ENCODE results near the gene BANP.
A peak's percentile ranks its signal among the peaks of the same experiment; 100 is the strongest.

DNA sequence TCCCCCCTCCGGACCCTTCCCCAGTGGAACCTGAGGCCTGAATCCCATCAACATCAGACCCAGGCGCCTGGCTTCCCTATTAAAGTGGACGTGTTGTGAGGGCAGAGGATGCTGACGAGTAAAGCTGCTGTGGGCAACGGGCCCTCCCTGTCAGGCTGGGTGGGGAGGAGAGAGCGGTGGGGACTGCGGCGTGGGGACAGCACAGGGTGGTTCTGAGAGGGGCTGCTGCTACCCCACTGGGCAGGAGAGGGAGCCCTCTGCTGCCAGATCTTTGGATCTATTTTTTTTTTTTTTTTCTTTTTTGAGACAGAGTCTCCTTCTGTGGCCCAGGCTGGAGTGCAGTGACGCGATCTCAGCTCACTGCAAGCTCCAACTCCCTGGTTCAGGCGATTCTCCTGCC lies 20.8 kb upstream of the BANP start:
- TF ChIP-seq, protein P1, sequence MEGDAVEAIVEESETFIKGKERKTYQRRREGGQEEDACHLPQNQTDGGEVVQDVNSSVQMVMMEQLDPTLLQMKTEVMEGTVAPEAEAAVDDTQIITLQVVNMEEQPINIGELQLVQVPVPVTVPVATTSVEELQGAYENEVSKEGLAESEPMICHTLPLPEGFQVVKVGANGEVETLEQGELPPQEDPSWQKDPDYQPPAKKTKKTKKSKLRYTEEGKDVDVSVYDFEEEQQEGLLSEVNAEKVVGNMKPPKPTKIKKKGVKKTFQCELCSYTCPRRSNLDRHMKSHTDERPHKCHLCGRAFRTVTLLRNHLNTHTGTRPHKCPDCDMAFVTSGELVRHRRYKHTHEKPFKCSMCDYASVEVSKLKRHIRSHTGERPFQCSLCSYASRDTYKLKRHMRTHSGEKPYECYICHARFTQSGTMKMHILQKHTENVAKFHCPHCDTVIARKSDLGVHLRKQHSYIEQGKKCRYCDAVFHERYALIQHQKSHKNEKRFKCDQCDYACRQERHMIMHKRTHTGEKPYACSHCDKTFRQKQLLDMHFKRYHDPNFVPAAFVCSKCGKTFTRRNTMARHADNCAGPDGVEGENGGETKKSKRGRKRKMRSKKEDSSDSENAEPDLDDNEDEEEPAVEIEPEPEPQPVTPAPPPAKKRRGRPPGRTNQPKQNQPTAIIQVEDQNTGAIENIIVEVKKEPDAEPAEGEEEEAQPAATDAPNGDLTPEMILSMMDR (IDR thresholded peaks at IDR 0.05; ENCODE audit: extremely low read depth in 1 of 2, insufficient read depth in 1 of 2, low read depth in 1 of 2, low read length in 2 of 2), result peak in 1 of 2 donors; percentile 10
- TF ChIP-seq EZH2 (IDR thresholded peaks at IDR 0.05; ENCODE audit: borderline replicate concordance, low read depth, low read length, severe bottlenecking), result no peak

All from endothelial cell of umbilical vein (primary cell).